ENCODE data around the gene CCL1.
"Not testable (repeated sequence)": the region's sequence is repeated elsewhere in the genome, so short reads cannot be mapped to it uniquely, and the experiment has no call there.

Gene CCL1

GRCh38 chr17:34357398-34357797 is 5.6 kb downstream of the CCL1 start:
- DNase-seq (ENCODE audit: low spot score) = no peak

- DNase-seq (ENCODE audit: low spot score) = no peak
These were observed 6.8 kb downstream of the CCL1 start, which contains the start of gene CCL13 for GRCh38 chr17:34356194-34356593. Gene CCL13, plus strand, starts transcription at chr17:34356480. Its CDS starts 47 bp downstream, at chr17:34356527.

- DNase-seq (ENCODE audit: low spot score) = no peak
These were observed 8.4 kb downstream of the CCL1 start for GRCh38 chr17:34354637-34355036.

- no peak for DNase-seq (ENCODE audit: low spot score)
These were observed 10.8 kb downstream of the CCL1 start for GRCh38 chr17:34352191-34352590.

- DNase-seq (ENCODE audit: low spot score) = no peak
These were observed 11.9 kb downstream of the CCL1 start for GRCh38 chr17:34351096-34351495.

GRCh38 chr17:34349751-34350150 is 13.3 kb downstream of the CCL1 start:
- no peak for DNase-seq (ENCODE audit: low spot score)

GRCh38 chr17:34347063-34347462 is 16.0 kb downstream of the CCL1 start:
- no peak for DNase-seq (ENCODE audit: low spot score)

GRCh38 chr17:34341916-34342315 is 21.1 kb downstream of the CCL1 start:
- DNase-seq (ENCODE audit: low spot score) = no peak

GRCh38 chr17:34339138-34339770 is 23.8 kb downstream of the CCL1 start:
- DNase-seq (ENCODE audit: low spot score) = no peak

GRCh38 chr17:34337701-34338100 is 25.3 kb downstream of the CCL1 start:
- DNase-seq (ENCODE audit: low spot score) = no peak

GRCh38 chr17:34327580-34327979 is 35.5 kb downstream of the CCL1 start:
- not testable (repeated sequence) for DNase-seq (ENCODE audit: low spot score)

- no peak for DNase-seq (ENCODE audit: low spot score)
These were observed 41.1 kb downstream of the CCL1 start for GRCh38 chr17:34321964-34322363.

GRCh38 chr17:34319039-34319483 is 44.0 kb downstream of the CCL1 start, which contains the start of gene CCL8:
Gene CCL8, plus strand, starts transcription at chr17:34319435. Its CDS starts 67 bp downstream, at chr17:34319502.
- DNase-seq (ENCODE audit: low spot score) = peak; percentile 4

- no peak for DNase-seq (ENCODE audit: low spot score)
These were observed 44.6 kb downstream of the CCL1 start for GRCh38 chr17:34318474-34318873.

- peak; percentile 1 for DNase-seq (ENCODE audit: low spot score)
These were observed 48.8 kb downstream of the CCL1 start for GRCh38 chr17:34314279-34314678.

- DNase-seq (ENCODE audit: low spot score) = no peak
These were observed 49.9 kb downstream of the CCL1 start for GRCh38 chr17:34313164-34313563.

GRCh38 chr17:34312080-34312479 is 51.0 kb downstream of the CCL1 start:
- no peak for DNase-seq (ENCODE audit: low spot score)

GRCh38 chr17:34311291-34311690 is 51.7 kb downstream of the CCL1 start:
- DNase-seq (ENCODE audit: low spot score) = no peak
